Measurements from ENCODE around the gene PCSK7.

Gene PCSK7

GRCh38 chr11:117191680-117192400, 40.0 kb downstream of the PCSK7 start:
- Histone ChIP-seq H3K36me3 (ENCODE audit: control insufficient read depth, insufficient read depth, low read length) (no peaks in the 10 kb centered on the region), H3K27me3 (ENCODE audit: control insufficient read depth, insufficient read depth, low read length) (no peaks in the 10 kb centered on the region), H3K4me2 (ENCODE audit: low read length) (no peak overlapping the region), H3K4me1 (no peaks in the 10 kb centered on the region), H3K79me2 (no peaks in the 10 kb centered on the region), H3K9ac (no peak overlapping the region), H3K9me3 (ENCODE audit: control insufficient read depth, low read length) (no peaks in the 10 kb centered on the region), H2AFZ (no peak overlapping the region), H3K27ac (no peak overlapping the region), H3K4me3 (ENCODE audit: low read depth, low read length) (no peak overlapping the region)
- TF ChIP-seq CTCF (IDR thresholded peaks at IDR 0.05), result no peak

GRCh38 chr11:117189941-117190544, 41.8 kb downstream of the PCSK7 start:
- no peak overlapping the region for H2AFZ ChIP-seq
- no peaks in the 10 kb centered on the region for H3K27me3 ChIP-seq (ENCODE audit: control insufficient read depth, insufficient read depth, low read length)
- H3K4me2 ChIP-seq (ENCODE audit: low read length), result no peak overlapping the region
- H3K9ac ChIP-seq, result no peak overlapping the region
- no peaks in the 10 kb centered on the region for H3K9me3 ChIP-seq (ENCODE audit: control insufficient read depth, low read length)
- H3K27ac ChIP-seq, result no peak overlapping the region
- H3K4me1 ChIP-seq, result no peaks in the 10 kb centered on the region
- no peak for TF ChIP-seq CTCF (IDR thresholded peaks at IDR 0.05)
- no peaks in the 10 kb centered on the region for H3K36me3 ChIP-seq (ENCODE audit: control insufficient read depth, insufficient read depth, low read length)
- no peak overlapping the region for H3K4me3 ChIP-seq (ENCODE audit: low read depth, low read length)
- no peaks in the 10 kb centered on the region for H3K79me2 ChIP-seq

GRCh38 chr11:117189191-117189940, 42.5 kb downstream of the PCSK7 start:
- H2AFZ ChIP-seq, result no peak overlapping the region
- no peaks in the 10 kb centered on the region for H3K27me3 ChIP-seq (ENCODE audit: control insufficient read depth, insufficient read depth, low read length)
- H3K27ac ChIP-seq, result no peak overlapping the region
- no peaks in the 10 kb centered on the region for H3K79me2 ChIP-seq
- H3K9ac ChIP-seq, result no peak overlapping the region
- no peak overlapping the region for H3K4me3 ChIP-seq (ENCODE audit: low read depth, low read length)
- no peak overlapping the region for H3K4me2 ChIP-seq (ENCODE audit: low read length)
- H3K4me1 ChIP-seq, result no peaks in the 10 kb centered on the region
- H3K9me3 ChIP-seq (ENCODE audit: control insufficient read depth, low read length), result no peaks in the 10 kb centered on the region
- TF ChIP-seq CTCF (IDR thresholded peaks at IDR 0.05), result no peak
- no peaks in the 10 kb centered on the region for H3K36me3 ChIP-seq (ENCODE audit: control insufficient read depth, insufficient read depth, low read length)

GRCh38 chr11:117188620-117189081, 43.2 kb downstream of the PCSK7 start:
- no peaks in the 10 kb centered on the region for H3K27me3 ChIP-seq (ENCODE audit: control insufficient read depth, insufficient read depth, low read length)
- H3K9me3 ChIP-seq (ENCODE audit: control insufficient read depth, low read length), result no peaks in the 10 kb centered on the region
- no peak overlapping the region for H3K27ac ChIP-seq
- no peaks in the 10 kb centered on the region for H3K79me2 ChIP-seq
- H3K9ac ChIP-seq, result no peak overlapping the region
- no peak for TF ChIP-seq CTCF (IDR thresholded peaks at IDR 0.05)
- H3K36me3 ChIP-seq (ENCODE audit: control insufficient read depth, insufficient read depth, low read length), result no peaks in the 10 kb centered on the region
- no peak overlapping the region for H3K4me2 ChIP-seq (ENCODE audit: low read length)
- no peak overlapping the region for H2AFZ ChIP-seq
- H3K4me3 ChIP-seq (ENCODE audit: low read depth, low read length), result no peak overlapping the region
- no peaks in the 10 kb centered on the region for H3K4me1 ChIP-seq

Measured in parathyroid adenoma (tissue), 2 donors.